Nucleus accumbens (tissue), 56 donors: ENCODE results near the gene GNAS-AS1.

Source experiments
- DNase-seq, 56 donors: peaks; one replicate each; lab custom pipeline; 2025; lab: John Stamatoyannopoulos, UW

GNAS-AS1 gene

DNA sequence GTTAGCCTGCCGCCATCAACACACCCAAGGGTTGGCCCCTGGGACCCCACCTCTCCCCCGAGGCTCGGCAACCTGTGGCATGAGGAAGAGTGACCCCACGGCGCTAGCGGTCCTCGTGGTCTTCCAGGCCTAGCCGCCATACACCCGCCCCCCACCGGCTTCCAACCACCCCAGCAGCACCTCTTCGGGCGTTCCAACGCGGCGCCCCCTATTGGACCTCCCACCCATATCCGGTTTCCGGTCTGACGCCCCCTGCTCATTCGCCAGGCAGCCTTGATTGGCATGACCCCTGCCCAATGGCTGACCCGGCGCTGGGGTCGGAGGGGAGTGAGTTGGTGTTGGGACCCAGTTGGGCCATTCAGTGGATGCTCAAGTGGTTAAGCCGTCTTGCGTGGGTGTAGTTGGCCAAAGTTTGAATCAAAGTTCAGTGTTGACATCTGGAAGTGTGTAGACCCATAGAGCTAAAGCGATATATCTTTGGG lies at the start of gene GNAS-AS1:
Gene GNAS-AS1, minus strand, starts transcription at position 210 of the 482 bp plus-strand sequence.
- DNase-seq: peak in 50 of 56 donors; percentile 5 to 81 (median 53)

DNA sequence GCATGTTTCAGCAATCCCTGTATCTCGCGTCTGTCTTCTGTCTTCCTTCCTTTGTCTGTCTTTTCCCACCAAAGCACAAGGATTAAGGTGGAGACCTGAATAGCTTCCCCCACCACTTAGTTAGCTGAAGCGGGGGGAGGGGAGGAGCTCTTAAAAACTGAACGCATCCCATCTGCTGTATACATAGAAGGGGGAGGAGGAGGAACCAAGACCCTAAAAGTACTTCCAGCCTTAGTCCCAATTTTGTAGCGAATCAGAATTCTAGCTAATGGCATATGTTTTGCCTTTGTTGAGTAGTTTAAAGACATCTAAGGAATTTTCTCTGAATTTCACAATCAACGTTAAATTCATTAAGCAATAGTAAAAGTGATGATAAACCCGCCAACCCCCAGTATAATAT lies 49.7 kb upstream of the GNAS-AS1 start:
- no peak for DNase-seq

DNA sequence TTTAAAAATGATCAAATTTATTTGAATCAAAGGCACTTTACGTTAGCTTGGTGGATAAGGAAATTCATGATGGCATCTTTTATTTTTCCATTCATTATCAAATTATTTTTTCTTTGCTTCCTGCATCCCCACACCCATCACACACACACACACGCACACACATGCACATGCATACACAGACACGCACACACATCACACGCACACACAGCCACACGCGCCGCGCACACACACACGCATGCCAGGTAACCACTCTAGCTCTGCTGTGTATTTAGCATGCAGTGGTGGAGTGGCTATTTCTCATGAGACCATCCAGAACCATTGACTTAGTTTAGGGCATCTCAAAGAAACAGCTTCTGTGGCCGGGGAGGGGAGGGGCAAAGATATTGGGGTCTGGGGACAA lies 48.8 kb upstream of the GNAS-AS1 start:
- no peak for DNase-seq

DNA sequence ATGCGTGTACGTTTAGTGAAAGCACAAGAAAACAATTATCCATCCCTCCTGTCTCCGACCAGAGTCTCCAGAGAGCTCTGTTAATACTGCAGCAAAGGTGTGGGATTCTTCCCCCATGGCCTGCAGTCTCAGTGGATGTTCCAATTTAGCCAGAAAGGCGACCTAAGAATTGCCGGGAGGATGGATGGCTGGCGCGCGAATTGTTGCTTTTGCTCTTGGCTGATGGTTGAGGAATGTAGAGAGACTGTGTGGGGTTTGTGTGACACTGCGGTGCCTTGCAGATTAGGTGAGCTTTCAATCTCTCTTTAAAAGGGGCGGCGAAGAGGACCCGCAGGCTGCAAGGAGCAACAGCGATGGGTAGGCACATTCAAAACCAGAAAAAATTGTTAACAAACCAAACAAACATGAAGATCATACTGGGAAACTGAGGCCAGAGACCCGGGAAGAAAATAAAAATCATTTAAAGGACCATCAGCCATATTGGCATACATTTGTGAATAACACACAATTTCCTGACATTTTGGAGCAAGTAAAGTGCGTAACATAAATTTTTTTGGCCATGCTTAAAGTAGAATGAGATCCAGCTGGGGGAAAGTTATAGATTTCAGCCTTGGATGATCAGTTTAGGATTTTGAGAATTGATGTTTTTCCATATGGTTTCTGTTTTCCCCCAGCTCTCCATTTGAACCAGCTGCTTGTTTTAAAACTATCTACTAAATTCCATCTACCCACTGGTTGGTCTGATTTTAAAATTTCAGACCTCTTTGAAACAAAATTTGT lies 48.1 kb upstream of the GNAS-AS1 start:
- no peak for DNase-seq

DNA sequence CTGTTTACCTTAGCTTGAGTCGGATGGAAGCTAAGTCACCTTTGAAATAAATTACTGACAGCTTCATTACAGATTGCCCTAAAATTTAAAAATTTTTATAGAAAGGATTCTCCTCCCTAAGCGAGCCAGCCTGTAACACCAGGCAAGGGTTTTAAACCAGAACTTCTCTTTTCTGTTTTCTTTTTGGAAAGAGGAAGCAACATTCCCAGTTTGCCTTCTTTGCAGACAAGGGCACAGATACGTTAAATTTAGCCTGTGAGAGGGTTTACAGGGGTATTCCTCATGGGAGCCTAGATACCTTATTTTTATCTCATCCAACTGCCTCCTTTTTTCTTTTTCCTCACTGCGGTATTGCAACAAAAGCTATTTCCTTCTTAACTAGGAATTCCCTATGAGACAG lies 46.8 kb upstream of the GNAS-AS1 start:
- DNase-seq: no peak

DNA sequence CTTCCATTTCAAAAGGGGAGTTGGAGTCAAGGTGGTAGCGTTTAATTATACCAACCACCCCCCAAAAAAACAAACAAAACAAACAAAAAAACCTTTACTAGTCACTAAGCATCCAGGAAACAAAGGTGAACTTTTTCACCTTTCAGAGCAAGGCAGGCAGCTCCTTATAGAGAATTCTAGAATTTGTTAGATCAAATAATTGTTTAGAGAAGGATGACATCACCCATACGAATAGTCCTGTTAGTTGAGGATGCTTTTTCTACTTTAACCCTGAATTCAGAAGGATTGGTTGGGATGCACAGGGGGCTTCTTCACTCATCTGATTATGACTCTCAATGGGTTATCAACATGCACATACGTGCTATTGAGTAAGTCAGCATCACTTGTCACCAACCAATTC lies 46.1 kb upstream of the GNAS-AS1 start:
- DNase-seq: no peak

DNA sequence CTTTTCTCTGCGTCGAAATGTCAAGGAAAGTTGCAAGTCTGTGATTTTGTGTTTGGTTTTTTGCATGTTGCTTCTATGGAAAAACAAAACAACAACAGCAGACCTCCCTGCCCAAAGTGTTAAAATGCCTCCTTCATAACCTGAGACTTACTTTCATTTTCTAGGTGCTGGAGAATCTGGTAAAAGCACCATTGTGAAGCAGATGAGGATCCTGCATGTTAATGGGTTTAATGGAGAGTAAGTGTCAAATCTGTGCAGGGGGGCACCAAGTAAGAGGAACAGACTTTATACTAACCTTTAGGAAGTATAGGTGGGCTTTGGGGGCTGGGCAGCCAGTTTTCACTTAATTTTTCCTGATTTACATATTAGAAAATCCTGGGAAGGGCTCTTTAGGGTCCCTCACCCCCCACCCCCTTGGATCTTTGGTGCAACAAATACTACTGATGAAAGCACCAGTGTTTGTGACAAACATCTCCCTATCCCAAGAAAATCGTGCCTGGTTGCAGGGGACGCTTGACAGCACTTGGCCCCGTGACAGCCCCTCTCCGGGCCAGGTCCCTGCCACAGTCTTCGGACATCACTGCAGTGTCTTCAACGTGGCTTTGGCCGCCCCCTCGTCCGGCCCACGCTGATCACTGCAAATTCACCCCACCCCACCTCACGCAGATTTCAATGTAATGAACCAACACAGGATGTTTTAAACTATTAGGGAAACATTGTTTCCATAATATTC lies 44.9 kb upstream of the GNAS-AS1 start:
- peak in 3 of 56 donors; percentile 8 to 16 (median 12) for DNase-seq

DNA sequence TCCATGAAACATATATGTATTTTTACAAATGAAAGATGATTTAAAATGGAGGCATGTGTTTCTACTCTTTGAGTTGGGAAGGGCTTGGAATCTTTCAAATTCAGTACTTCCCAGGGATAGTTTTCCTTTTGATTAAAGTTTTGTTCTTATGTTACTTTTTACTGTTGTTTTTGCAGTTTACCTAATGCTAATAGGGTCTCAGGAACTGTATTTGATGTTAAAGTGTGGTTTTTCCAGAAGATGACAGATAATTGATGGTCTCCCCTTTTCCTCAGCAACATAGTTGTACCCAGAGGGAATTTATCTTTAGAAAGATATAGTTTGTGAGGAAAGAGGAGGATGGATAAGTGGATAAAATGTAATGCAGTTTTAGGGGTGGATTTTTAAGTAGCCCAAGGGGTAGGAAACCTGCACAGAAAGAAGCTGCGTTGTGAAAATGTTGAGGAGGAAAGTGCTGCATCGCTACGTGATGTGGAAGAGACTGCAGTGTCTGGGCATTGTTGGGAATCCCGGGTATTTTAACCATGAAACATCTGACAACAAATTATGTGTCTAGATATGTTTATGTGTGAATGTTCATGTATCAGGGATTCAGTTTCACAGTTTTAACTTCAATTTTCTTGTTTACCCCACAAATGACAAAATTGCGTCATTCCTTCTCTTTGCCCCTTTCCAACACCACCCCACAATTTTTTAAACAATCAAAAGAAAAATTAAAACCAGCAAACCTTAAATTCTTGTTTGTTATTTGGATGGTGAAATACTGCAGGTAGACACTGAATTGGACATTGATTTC lies 44.1 kb upstream of the GNAS-AS1 start:
- no peak for DNase-seq

DNA sequence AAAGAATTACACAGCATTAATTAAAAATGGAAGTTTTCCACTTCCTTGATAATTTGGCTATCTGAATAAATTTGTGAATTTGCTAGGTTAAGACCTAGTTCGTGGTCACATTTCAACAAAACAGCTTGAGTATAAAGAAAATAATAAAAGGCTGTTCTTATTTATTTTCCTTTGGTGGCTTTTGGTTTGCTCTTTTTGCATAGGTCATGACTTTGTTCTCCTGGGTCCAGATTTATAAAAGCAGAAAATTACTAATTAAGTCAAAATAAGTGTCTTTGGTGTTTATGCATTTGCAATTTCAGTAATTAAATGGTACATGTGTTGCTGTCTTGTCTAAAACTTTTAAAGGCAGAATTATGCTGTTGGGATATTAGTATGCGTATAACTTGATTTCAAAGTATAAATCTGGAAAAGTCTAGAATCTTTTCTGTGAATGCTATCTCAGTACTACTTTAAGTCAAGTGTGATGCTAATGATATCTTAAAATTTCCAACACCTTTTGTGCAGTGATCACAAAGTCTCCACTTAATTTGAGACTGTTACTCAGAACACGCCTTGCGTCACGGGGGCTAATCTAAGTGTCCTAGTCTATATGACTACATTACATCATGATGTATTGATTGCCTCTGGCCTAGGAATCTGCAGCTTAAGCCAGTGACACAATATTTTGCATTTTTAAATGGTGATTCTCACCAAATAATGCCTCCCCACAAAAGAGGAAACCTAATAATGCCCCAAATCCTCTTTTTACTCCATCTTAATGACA lies 42.8 kb upstream of the GNAS-AS1 start:
- no peak for DNase-seq

DNA sequence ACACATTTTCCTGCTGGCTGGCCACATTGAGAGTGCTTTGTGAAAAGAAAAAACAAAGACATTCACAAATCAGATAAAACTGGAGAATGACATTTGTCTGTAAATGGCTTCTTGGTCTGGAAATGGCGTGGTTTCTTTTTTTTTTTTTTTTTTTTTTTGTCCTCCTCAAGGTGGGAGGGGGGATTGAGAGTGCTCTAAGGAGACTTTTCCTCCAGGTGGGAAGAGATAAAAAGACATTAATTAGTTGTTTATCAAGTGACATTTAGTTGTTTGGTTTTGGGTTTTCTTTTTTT lies 42.2 kb upstream of the GNAS-AS1 start:
- no peak for DNase-seq

DNA sequence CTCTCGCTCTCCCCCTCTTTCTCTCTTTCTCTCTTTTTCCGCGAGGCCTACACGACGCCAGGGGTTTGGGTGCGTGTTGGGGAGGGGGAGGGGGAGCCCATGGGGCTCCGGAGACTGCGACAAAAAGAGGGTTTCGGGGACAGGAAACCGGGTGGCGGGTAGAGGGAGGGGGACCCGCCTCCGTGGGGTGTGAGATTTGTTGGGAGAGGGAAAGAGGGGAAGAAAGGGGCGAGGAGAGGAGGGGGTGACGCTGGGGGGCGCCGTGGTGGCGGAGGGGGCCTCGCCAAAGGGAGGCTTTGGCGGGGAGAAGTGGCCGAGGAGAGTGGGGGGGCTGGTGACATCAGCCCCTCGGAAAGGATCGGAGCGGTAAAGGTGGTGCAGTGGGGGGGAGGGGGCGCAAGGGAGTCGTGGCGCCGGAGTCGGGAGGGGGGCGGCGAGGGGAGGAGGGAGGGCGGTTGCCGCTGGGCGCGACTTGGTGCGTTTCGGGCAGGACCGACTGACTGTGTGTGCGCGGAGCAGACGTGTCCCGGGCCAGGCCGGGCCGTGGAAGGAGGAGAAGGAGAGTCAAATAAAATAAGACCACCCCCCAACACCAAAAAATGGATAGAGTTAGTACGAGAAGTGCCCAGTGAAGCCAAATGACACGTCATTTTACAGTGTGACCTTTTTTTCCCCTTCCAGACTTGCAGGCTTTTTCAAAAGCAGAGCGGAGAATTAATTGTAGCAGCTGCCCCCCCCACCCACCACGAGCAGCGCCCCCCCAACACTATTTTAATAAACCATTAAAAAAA lies 41.6 kb upstream of the GNAS-AS1 start:
- peak in 49 of 56 donors; percentile 4 to 77 (median 52) for DNase-seq

DNA sequence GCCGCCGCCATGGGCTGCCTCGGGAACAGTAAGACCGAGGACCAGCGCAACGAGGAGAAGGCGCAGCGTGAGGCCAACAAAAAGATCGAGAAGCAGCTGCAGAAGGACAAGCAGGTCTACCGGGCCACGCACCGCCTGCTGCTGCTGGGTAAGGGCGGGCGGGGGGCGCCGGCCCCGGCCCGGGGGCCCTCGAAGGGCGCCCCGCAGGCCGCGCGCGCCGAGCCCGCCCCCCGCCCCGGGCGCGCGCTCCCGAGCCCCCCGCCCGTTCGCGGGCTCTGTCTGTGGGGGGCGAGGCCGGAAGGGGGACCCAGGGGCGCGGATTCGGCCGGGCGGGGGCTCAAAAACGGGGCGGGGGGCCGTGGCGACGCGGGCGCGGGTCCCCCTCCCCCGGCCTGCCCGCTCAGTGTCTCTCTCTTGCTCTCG lies 41.0 kb upstream of the GNAS-AS1 start:
- DNase-seq: peak in 9 of 56 donors; percentile 22 to 70 (median 34)

DNA sequence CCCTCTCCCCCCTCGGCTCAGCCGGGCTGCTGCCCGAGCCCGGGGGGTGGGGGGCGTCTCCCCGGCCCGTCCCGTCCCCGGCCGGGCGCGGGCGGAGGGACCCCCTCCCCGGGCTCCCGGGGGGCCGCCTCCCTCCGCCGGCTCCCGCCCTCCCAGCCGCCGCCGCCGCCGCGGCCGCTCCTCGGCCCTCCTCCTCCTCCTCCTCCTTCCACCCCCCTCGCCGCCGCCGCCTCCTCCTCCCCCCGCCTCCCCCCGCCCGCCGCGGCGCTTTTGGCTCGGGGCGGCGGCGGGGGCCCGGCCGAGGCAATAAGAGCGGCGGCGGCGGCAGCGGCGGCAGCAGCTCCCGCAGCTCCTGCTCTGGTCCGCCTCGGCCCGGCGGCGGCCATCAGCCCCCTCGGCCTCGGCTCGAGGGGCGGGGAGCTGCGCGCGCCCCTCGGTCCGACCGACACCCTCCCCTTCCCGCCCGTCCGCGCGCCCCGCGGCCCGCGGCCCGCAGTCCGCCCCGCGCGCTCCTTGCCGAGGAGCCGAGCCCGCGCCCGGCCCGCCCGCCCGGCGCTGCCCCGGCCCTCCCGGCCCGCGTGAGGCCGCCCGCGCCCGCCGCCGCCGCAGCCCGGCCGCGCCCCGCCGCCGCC lies 40.5 kb upstream of the GNAS-AS1 start:
- DNase-seq: peak in 45 of 56 donors; percentile 22 to 84 (median 63)

DNA sequence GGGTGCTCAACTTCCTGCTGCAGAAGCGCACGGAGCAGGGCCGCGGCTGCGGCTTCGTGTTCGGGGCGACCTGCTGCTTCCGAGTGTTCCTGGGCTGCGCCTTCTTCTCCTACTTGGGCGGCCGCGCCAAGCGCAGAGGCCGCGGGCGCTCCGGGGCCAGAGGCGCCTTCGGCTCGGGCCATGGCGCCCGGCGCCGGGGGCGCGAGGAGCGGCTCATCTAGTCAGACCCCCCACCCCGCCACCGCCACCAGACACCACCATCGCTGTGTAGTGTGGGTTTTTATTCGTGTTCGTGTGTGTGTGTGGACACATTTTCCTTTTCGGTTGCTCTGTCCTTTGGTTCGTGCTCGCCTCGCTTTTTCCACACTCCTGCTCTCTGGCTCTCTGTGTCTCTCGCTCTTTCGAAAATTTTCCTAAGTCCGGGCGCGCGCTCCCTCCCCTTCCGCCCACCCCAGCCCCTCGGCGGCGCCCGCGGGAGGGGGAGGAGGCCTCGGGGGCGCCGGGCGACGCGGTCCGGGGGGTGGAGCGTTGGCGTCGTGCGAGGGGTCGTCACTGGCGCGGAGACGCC lies 39.9 kb upstream of the GNAS-AS1 start:
- DNase-seq: peak in 48 of 56 donors; percentile 22 to 84 (median 62)

DNA sequence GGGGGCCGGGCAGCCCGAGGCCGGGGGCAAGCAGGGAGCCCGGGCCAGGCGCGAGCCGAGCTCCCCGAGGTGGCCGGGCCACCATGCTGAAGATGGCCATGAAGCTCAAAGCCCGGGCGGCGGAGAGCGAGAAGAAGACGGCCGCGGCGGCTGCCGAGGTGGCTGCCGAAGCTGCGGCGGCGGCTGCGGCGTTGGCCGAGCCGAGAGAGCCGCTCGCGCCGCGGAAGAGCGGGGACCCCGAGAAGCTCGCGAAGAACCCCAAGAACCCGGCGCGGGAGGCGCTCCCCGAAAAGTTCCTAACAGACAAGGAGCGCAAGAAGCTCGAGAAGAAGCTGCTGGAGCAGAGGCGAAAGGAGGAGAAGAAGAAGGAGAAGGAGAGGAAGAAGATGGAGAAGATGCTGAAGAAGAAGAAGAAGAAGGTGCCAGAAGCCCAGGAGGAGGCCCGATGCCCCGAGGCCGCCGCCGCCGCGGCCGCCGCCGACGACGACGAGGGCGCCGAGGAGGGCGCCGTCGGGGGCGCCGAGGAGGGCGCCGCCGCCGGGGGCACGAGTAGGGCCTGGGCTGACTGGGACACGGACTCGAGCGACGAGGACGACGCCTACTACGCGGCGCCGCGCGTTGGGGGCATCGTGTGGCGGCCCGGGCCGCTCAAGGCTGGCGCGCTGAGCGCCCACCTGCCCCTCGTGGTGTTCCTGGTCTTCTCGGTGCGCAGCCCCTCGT lies 39.3 kb upstream of the GNAS-AS1 start:
- DNase-seq: no peak

DNA sequence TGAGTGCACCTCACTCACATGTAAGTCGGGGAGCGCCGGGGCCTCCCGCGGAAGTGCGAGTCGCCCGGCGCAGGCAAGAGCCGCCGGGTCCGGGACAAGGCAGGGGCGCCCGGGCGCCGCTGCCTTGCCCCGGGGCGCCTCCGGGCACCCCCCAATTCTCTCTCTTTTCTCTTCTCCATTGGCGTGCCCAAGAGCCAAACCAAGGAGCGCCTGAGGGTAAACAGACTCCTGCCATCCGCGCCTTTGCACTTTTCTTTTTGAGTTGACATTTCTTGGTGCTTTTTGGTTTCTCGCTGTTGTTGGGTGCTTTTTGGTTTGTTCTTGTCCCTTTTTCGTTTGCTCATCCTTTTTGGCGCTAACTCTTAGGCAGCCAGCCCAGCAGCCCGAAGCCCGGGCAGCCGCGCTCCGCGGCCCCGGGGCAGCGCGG lies 38.6 kb upstream of the GNAS-AS1 start:
- DNase-seq: no peak

DNA sequence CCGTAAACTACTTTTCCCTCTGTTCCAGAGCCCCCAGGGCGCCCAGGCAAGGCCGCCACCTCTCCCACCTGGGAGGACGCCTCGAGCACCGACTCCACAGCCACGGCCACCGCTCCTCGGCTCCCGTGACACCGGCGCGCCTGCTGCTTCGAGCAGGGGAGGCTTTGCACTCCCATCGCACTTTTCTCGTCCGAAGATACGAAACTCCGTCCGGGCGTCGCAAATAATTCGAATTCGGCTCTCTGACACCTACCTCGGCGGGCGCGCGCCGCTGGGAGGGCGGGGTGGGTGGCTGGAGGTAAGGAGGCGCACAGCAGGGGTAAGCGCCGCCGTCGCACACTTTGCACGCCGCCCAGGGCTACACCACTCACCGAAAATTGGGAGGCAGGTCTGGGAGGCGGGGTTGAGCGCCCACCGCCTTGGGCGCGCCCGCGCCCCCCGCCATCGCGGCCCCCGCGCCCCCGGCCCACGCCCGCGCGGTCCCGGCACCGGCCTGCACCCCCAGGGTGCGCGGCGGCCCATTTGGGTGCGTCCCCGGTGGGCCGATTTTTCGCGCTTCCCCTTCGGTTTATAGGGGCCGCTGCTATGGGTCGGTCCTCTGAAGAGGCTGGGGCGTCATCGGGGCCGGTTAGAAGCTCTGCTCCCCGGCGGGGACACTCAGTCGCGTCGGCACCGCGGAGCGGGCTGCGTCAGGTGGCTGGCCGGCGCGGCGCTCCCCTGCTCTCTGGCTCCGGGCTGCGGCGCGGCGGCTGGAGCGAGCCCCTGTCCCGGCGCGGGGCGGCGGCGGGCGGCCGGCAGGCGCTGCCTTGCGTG lies 38.0 kb upstream of the GNAS-AS1 start:
- peak in 52 of 56 donors; percentile 12 to 80 (median 51) for DNase-seq
